Activated CD4-positive, alpha-beta T cell treated with anti-CD3 and anti-CD28 coated beads, Interleukin-2, amount 10 ng/mL, durations not matched to agents 7 days and 5 days (primary cell): ENCODE data around the gene LRBA. TPM values are rescaled to one million over a fixed set of nuclear protein-coding genes. Genes with fewer than 3 reads are reported as not detected.
"Not testable (repeated sequence)": the region's sequence is repeated elsewhere in the genome, so short reads cannot be mapped to it uniquely, and the experiment has no call there.

Experiments
- CTCF ChIA-PET: fragments of 350-600 bp; sonication (Branson Sonifier 250); formaldehyde crosslinking; loops from one replicate; lab custom pipeline; 2021; ENCODE audit warnings: antibody characterized with exemption; lab: Charles Lee
- POLR2A ChIA-PET: fragments of 350-600 bp; sonication (Branson Sonifier 250); formaldehyde crosslinking; loops from one replicate; lab custom pipeline; 2021; ENCODE audit warnings: antibody characterized with exemption; lab: Charles Lee
- DNase-seq: peaks from one replicate; pipeline ENCODE4 v3.0.0-alpha.2; 2020
- H3K27ac Mint-ChIP-seq: one replicate; pipeline ENCODE4 v1.8.0; 2021; ENCODE audit warnings: mild to moderate bottlenecking, moderate library complexity, mixed read lengths
- H3K27me3 Mint-ChIP-seq: one replicate; pipeline ENCODE4 v1.8.0; 2021; ENCODE audit warnings: mixed read lengths
- H3K36me3 Mint-ChIP-seq: one replicate; pipeline ENCODE4 v1.8.0; 2021; ENCODE audit warnings: low read depth, mixed read lengths
- H3K4me1 Mint-ChIP-seq: one replicate; pipeline ENCODE4 v1.8.0; 2021; ENCODE audit warnings: mixed read lengths
- H3K4me3 Mint-ChIP-seq: one replicate; pipeline ENCODE4 v1.8.0; 2021; ENCODE audit warnings: mild to moderate bottlenecking, moderate library complexity, mixed read lengths
- H3K9me3 Mint-ChIP-seq: one replicate; pipeline ENCODE4 v1.8.0; 2021; ENCODE audit warnings: mixed read lengths
- total RNA-seq, 2 experiments: library from RNA; stranded (reverse); gene quantifications; one replicate each; pipeline ENCODE4 v1.2.3, GENCODE V29; 2021

LRBA gene
- total RNA-seq, 2 experiments from 2014 or later: 44.7 to 49.6 TPM

GRCh38 chr4:150944660-150945059 lies 70.4 kb downstream of the LRBA start:
- Mint-ChIP-seq H3K36me3 (peaks cover 3% of the 10 kb centered on the region), H3K4me3 (no peak overlapping the region), H3K27me3 (no peaks in the 10 kb centered on the region), H3K27ac (no peak overlapping the region), H3K9me3 (no peaks in the 10 kb centered on the region), H3K4me1 (peaks cover 17% of the 10 kb centered on the region)
- CTCF ChIA-PET: no interaction called here
- DNase-seq: no peak
- POLR2A ChIA-PET: no interaction called here

- no peak overlapping the region for H3K4me3 Mint-ChIP-seq
- no peak overlapping the region for H3K27ac Mint-ChIP-seq
- ChIA-PET POLR2A (interaction anchor here (0.5 kb wide), 1 partner anchor 291 kb away, joined by 3 read pairs; no protein-coding TSS in a partner anchor), CTCF (no interaction called here)
- H3K9me3 Mint-ChIP-seq: no peaks in the 10 kb centered on the region
- peaks cover 25% of the 10 kb centered on the region for H3K4me1 Mint-ChIP-seq
- DNase-seq: no peak
- H3K36me3 Mint-ChIP-seq: peaks cover 3% of the 10 kb centered on the region
- no peaks in the 10 kb centered on the region for H3K27me3 Mint-ChIP-seq
Measured at GRCh38 chr4:150943818-150944217, 71.3 kb downstream of the LRBA start.

DNA sequence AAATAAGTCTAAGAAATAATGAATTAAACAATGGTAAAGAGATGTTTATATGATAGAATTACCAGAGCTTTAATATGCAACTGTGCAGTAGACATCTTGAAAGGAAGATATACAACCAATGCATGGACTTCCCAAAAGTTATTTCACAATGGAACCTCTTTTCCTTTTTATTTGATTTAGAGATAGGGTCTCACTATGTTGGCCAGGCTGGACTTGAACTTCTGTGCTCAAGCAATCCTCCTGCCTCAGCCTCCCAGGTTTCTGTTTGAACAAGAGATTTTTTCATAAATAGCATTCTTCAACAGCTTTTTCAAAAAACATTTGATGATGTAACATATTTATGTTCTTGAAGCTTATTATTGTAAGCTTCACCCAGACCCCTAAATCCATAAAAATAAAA lies 72.0 kb downstream of the LRBA start:
- Mint-ChIP-seq H3K27me3 (no peaks in the 10 kb centered on the region), H3K36me3 (peaks cover 3% of the 10 kb centered on the region), H3K27ac (no peak overlapping the region), H3K9me3 (no peaks in the 10 kb centered on the region), H3K4me1 (peaks cover 26% of the 10 kb centered on the region), H3K4me3 (no peak overlapping the region)
- ChIA-PET POLR2A (interaction anchor here (0.5 kb wide), 1 partner anchor 291 kb away, joined by 3 read pairs; no protein-coding TSS in a partner anchor), CTCF (interaction anchor here (0.6 kb wide), 1 partner anchor 206 kb away, joined by 3 read pairs; no protein-coding TSS in a partner anchor)
- no peak for DNase-seq

GRCh38 chr4:150942539-150942938 lies 72.5 kb downstream of the LRBA start:
- Mint-ChIP-seq H3K4me1 (peaks cover 26% of the 10 kb centered on the region), H3K27me3 (no peaks in the 10 kb centered on the region), H3K4me3 (no peak overlapping the region), H3K27ac (no peak overlapping the region), H3K9me3 (no peaks in the 10 kb centered on the region), H3K36me3 (peaks cover 3% of the 10 kb centered on the region)
- CTCF ChIA-PET: interaction anchor here (0.6 kb wide), 2 partner anchors 68 to 166 kb away, joined by 3 read pairs; no protein-coding TSS in a partner anchor
- no peak for DNase-seq
- POLR2A ChIA-PET: no interaction called here

DNA sequence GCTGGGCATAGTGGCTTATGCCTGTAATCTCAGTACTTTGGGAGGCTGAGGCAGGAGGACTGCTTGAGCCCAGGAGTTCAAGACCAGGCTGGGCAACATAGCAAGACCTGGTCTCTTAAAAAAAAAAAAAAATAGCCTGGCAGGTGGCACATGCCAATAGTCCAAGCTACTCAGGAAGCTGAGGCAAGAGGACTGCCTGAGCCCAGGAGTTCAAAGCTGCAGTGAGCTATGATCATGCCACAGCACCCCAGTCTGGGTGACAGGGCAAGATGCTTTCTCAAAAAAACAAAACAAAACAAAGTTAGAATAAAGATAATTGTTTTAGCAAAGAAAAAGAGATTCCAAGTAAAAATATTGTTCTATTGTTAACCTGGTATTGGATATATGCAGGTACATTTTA lies 75.0 kb downstream of the LRBA start:
- Mint-ChIP-seq H3K4me3 (no peak overlapping the region), H3K4me1 (peaks cover 22% of the 10 kb centered on the region), H3K36me3 (no peaks in the 10 kb centered on the region), H3K27ac (no peak overlapping the region), H3K9me3 (no peaks in the 10 kb centered on the region), H3K27me3 (no peaks in the 10 kb centered on the region)
- DNase-seq: no peak
- ChIA-PET CTCF (interaction anchor here (0.6 kb wide), 2 partner anchors 512 to 1120 kb away, joined by 4 to 5 read pairs; no protein-coding TSS in a partner anchor), POLR2A (no interaction called here)

DNA sequence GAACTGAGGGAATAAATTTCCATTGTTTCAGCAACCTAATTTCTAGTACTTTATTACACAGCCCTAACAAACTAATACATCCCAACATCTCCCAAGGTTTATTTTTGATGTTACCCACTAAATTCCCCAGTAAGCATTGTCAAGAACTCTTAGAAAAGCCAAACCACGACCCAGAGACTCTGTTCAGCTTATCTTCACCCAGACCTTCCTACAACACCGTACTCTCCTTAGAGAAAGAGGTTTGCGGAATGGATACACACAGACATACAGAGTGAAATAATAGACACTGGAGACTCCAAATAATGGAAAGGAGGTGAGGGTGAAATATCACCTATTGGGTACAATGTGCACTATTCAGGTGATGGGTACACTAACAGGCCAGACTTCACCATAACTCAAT lies 75.6 kb downstream of the LRBA start:
- CTCF ChIA-PET: interaction anchor here (1.3 kb wide), 1 partner anchor 10 kb away, joined by 3 read pairs; no protein-coding TSS in a partner anchor
- POLR2A ChIA-PET: no interaction called here
- DNase-seq: no peak
- Mint-ChIP-seq H3K4me3 (no peak overlapping the region), H3K9me3 (no peaks in the 10 kb centered on the region), H3K27me3 (no peaks in the 10 kb centered on the region), H3K27ac (no peak overlapping the region), H3K4me1 (peaks cover 18% of the 10 kb centered on the region), H3K36me3 (no peaks in the 10 kb centered on the region)

DNA sequence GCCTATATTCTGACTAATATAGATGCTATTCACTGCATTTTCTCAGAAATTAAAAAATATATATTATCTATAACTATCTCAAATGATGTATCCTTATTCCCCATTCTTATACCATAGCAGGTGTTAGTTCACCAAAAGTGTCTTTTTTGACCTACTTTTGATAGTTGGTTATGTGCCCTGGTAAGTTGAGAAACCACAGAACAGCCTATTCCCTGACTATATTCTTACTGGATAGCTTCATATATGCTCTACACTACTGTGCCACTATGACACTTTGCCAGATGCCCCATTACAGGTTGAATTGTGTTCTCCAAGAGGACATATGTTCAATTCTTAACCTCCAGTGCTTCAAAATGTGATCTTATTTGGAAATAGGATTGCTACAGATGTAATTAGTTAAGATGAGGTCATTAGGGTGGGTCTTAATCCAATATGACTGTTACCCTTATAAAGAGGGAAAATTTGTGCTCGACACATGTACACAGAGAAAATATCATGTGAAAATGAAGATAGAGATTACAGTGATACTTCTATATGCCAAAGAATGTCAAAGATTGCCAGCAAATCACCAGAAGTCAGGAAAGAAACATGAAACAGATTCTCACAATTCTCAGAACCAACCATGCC lies 76.1 kb downstream of the LRBA start:
- no peaks in the 10 kb centered on the region for H3K27me3 Mint-ChIP-seq
- ChIA-PET POLR2A (no interaction called here), CTCF (interaction anchor here (1.3 kb wide), 1 partner anchor 9 kb away, joined by 3 read pairs; no protein-coding TSS in a partner anchor)
- no peak overlapping the region for H3K27ac Mint-ChIP-seq
- H3K9me3 Mint-ChIP-seq: no peaks in the 10 kb centered on the region
- no peak overlapping the region for H3K4me3 Mint-ChIP-seq
- no peak for DNase-seq
- H3K36me3 Mint-ChIP-seq: peaks cover 2% of the 10 kb centered on the region
- H3K4me1 Mint-ChIP-seq: peaks cover 18% of the 10 kb centered on the region

DNA sequence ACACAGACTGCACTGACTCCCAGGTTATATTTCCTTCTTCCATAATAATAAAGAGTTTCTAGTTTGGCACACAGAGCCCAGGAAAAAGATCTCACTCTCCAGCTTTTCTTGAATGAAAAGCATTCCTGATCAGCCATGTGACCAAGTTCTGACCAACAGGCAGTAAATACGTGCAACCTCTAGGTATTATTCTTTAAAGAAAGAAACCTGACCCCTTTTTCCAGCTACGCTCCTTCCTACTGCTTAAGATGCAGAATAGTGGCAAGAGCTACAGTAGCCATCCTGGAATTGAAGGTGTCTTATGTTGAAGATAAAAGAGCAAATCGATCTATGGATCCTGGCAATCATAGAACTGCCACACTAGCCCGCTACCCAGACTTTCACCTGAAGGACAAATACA lies 76.7 kb downstream of the LRBA start:
- H3K27ac Mint-ChIP-seq: no peak overlapping the region
- H3K4me3 Mint-ChIP-seq: no peak overlapping the region
- H3K4me1 Mint-ChIP-seq: peaks cover 15% of the 10 kb centered on the region
- H3K9me3 Mint-ChIP-seq: no peaks in the 10 kb centered on the region
- no peak for DNase-seq
- no peaks in the 10 kb centered on the region for H3K27me3 Mint-ChIP-seq
- ChIA-PET POLR2A (no interaction called here), CTCF (interaction anchor here (1.3 kb wide), 2 partner anchors 9 to 15 kb away, joined by 3 read pairs; no protein-coding TSS in a partner anchor)
- peaks cover 2% of the 10 kb centered on the region for H3K36me3 Mint-ChIP-seq

DNA sequence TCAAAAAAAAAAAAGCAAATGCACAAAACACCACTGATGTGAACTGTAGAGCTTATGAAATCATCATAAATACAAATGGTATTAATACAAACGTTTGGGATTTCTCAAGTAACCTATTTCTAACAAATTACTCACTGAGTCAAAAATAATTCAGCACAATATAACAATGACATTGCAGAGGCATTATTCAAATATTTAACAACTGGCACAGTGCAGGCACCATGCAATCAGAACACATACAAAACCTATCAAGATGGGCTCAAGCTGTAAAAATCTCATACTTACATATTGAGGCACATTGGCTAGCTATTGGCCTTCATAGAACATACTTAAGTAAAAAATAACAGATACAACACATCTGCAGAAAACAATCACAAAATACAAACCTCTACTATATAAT lies 81.1 kb downstream of the LRBA start:
- Mint-ChIP-seq H3K36me3 (peaks cover 3% of the 10 kb centered on the region), H3K27ac (no peak overlapping the region), H3K4me1 (peaks cover 3% of the 10 kb centered on the region), H3K9me3 (no peaks in the 10 kb centered on the region), H3K27me3 (no peaks in the 10 kb centered on the region), H3K4me3 (no peak overlapping the region)
- DNase-seq: no peak
- CTCF ChIA-PET: no interaction called here
- POLR2A ChIA-PET: interaction anchor here (0.6 kb wide), 1 partner anchor 124 kb away, joined by 3 read pairs; no protein-coding TSS in a partner anchor

GRCh38 chr4:150931796-150932195 lies 83.3 kb downstream of the LRBA start:
- H3K4me3 Mint-ChIP-seq: no peak overlapping the region
- no peak for DNase-seq
- H3K27ac Mint-ChIP-seq: no peak overlapping the region
- peaks cover 11% of the 10 kb centered on the region for H3K36me3 Mint-ChIP-seq
- CTCF ChIA-PET: no interaction called here
- no peaks in the 10 kb centered on the region for H3K27me3 Mint-ChIP-seq
- POLR2A ChIA-PET: no interaction called here
- H3K4me1 Mint-ChIP-seq: no peaks in the 10 kb centered on the region
- no peaks in the 10 kb centered on the region for H3K9me3 Mint-ChIP-seq

- Mint-ChIP-seq H3K4me3 (no peak overlapping the region), H3K4me1 (no peaks in the 10 kb centered on the region), H3K9me3 (no peaks in the 10 kb centered on the region), H3K36me3 (peaks cover 15% of the 10 kb centered on the region), H3K27me3 (no peaks in the 10 kb centered on the region), H3K27ac (no peak overlapping the region)
- DNase-seq: no peak
- ChIA-PET CTCF (no interaction called here), POLR2A (no interaction called here)
Measured at GRCh38 chr4:150931005-150931404, 84.1 kb downstream of the LRBA start.

DNA sequence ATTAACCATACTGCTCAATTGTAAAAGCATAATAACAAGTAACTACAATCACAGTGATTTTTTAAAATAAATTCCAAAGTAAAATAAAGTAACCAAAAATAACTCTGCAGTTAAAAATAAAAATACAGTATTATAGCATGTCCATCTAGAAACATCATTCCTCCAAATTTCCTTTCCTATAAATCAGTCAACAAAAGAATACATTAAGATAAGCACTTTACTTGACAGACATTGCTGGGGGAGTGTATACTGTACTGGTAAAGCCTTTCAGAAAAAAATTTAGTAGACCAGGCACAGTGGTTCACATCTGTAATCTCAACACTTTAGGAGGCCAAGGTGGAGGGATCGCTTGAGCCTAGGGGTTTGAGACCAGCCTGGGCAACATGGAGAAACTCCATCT lies 91.1 kb downstream of the LRBA start:
- Mint-ChIP-seq H3K36me3 (peaks cover 31% of the 10 kb centered on the region), H3K4me3 (no peak overlapping the region), H3K27ac (no peak overlapping the region), H3K4me1 (no peaks in the 10 kb centered on the region), H3K9me3 (no peaks in the 10 kb centered on the region), H3K27me3 (no peaks in the 10 kb centered on the region)
- POLR2A ChIA-PET: no interaction called here
- no peak for DNase-seq
- CTCF ChIA-PET: interaction anchor here (1.0 kb wide), 1 partner anchor 14 kb away, joined by 3 read pairs; no protein-coding TSS in a partner anchor

DNA sequence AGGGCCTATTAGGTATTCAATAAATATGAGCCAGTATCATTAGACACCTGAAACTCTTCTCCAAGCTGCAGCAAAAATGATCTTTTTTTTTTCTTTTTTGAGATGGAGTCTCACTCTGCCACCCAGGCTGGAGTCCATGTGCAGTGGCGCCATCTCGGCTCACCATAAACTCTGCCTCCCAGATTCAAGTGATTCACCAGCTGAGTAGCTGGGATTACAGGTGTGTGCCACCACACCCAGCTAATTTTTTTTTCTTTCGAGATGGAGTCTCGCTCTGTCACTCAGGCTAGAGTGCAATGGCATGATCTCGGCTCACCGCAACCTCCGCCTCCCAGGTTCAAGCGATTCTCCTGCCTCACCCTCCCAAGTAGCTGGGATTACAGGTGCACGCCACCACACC lies 93.6 kb downstream of the LRBA start:
- H3K9me3 Mint-ChIP-seq, H3K4me1 Mint-ChIP-seq, H3K4me3 Mint-ChIP-seq, DNase-seq, H3K27ac Mint-ChIP-seq, H3K27me3 Mint-ChIP-seq, CTCF ChIA-PET, POLR2A ChIA-PET: not testable (repeated sequence)
- H3K36me3 Mint-ChIP-seq: peaks cover 38% of the 10 kb centered on the region
